NK-92 (cell line): ENCODE results near the gene OSGIN1.

Experiments used
- DNase-seq: peaks from one replicate; lab custom pipeline; 2025; ENCODE audit not compliant: unreplicated experiment; lab: John Stamatoyannopoulos, UW

The OSGIN1 gene

DNA sequence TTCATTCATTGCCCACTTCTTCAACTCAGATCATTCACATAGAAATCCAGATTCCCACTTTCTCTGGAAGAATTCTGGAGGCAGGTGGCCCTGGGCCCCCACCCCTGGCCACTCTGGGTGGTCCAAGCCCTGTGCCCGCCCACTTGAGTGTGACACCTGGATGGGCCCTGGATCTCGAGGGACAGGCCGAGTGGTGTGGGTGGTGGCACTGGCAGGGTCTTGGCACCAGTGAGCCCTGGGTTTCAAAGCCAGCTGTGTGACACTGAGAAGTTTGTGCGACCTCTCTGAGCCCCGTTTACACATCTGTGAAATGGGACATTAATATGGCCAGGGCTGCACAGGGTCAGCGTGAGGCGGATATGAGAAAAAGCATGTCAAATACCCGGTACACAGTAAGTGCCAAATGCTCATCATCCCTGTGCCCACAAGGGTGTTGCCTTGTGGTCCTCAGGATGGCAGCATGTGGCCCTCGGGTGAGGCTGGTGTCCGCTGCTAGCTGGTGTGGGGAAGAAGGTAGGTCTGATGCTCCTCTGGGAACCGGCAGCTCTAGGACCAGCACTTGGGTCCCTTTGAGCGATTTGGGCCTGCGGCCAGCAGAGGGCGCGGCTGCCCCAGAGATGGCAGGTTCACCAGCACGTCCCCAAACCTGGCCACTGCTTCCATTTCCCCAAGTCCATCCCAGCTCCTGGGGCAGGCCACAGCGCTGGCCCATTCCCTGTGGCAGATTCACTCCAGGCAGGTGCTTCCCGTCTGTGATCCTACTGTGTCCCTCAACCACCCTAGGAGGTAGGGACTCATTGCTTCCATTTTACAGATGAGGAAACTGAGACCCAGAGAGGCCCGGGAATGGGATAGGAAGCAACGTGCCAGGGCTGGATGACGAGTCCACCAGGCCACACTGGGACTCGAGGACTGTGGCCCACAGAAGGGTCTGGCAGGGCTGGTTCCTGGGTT is 3.6 kb downstream of the OSGIN1 start:
- DNase-seq = no peak

DNA sequence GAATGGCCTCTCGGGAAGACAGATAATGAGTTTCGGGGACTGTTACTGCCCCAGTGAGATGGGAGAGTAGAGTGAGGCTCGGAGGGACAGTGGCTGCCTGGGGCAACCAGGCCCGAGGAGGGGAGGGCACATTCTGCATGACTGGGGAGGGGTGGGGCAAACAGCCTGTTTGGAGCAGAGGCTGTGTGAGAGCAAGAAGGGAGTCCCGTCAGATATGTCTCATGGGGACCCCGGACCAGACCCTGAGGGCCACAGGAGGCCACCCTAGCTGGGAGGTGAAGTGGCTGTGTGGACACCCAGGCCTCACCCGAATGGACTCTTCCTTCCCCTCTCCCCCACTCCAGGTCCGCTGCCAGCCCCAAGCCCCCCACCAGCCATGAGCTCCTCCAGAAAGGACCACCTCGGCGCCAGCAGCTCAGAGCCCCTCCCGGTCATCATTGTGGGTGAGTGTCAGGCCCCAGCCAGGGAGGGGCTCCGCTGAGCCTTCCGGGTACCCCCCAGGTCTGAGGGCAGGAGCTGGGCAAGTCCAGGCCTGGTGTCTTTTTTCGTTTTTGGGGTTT is 4.3 kb downstream of the OSGIN1 start:
- no peak for DNase-seq

DNA sequence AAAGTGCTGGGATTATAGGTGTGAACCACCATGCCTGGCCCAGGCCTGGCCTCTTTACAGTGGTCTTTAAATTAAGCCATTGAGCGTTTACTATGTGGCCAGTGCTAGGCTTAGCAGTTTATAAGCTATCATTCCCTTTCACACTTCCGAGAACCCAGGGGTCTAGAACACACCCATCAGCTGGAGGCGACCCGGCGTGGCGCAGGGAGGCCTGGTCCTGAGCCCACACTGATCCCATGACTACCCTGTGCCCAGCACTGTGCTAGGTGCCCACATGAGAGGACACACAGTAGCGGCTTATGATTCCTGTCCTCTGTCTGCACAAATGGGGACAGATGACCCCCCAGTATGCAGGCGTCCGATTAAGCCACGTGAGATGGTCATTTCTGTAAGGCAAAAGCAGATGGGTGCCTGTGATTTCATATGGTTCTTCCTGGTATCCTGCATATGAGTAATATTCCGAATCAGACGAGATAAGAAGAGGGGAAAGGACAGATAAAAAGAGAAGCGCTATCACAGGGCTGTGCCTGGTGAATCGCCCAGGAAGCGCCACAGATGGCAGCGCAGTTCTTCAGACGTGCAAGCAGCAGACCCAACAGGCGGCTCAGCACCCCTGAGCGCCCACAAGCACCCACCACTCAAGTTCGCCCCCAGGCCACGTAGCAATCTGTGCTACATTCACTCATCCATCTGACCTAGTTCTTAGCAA is 5.3 kb downstream of the OSGIN1 start:
- no peak for DNase-seq

DNA sequence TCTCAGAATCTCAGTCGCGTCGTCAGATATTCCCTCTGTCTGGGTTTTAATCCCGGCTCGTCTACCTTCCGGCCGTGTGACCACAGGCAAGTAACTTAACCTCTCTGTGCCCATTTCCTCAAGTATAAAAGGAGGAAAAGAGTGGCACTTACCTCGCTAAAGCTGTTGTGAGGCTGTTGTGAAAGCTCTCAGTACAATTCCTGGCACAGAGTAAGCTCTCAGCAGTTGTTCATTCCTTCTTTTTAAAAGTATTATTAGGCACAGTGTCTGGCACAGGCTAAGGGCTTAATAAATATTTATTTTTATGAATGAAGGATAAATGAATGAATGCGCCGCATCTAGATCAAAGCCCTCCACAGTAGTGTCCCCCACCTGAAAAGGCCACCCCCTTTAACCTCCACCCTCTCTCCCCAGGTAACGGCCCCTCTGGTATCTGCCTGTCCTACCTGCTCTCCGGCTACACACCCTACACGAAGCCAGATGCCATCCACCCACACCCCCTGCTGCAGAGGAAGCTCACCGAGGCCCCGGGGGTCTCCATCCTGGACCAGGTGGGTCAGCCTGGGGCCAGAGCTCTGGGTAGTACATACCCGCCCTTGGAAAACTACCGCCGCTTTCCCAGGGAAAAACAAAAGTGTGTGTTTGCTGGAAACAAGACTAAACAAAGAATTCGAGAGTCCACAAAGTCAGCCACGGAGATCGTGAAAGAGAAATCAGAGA is 6.0 kb downstream of the OSGIN1 start:
- no peak for DNase-seq

DNA sequence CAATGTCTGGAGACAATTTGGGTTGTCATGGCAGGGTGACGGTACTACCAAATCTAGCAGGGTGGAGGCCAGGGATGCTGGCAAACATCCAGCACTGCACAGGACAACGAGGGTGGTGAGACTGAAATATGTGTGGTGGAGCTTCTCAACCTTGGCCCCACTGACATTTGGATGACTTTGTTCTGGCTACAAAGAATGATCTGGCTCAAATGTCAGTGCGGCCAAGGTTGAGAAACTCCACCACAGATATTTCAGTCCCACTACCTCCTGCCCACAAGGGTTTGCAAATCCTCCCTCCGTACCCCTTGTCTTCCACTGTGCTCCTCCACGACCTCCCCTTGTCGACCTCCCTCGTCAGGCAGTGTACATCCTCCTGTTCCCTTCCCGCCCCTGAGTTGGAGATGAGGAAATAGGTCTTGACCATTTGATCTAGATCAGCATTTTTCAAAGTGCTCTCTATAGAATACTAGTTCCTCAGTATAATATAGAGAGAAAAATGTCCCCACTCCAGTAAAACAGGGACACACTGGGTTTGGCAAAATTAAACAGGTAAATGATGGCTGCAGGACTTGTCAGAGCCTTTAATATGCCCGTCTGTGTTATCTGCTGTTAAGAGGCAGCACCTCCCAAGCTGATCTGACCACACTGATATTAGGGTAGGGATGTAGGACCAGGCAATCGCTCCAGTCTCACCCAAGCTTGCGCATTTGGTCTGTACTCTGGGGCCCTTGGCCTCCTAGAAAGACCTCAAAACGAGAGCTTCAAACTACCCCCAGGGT is 6.8 kb downstream of the OSGIN1 start:
- no peak for DNase-seq

DNA sequence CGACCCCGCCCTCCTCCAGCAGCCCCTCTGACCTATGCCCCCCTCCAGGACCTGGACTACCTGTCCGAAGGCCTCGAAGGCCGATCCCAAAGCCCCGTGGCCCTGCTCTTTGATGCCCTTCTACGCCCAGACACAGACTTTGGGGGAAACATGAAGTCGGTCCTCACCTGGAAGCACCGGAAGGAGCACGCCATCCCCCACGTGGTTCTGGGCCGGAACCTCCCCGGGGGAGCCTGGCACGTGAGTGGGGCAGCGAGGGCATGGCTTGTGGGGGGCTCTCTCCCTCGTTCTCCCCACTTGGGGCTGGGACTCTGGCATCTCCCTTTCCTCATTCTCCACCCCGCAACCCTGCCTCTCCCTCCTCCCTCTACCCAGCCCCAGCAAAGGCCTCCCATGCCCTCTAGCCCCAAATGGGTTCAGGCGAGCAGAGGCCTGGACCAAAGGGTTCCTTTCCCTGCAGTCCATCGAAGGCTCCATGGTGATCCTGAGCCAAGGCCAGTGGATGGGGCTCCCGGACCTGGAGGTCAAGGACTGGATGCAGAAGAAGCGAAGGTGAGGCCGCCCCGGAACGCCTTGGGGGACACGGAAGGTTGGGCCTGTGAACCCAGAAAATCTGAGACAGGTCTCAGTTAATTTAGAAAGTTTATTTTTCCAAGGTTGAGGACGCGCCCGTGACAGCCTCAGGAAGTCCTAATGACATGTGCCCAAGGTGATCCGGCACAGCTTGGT is 7.6 kb downstream of the OSGIN1 start:
- no peak for DNase-seq

DNA sequence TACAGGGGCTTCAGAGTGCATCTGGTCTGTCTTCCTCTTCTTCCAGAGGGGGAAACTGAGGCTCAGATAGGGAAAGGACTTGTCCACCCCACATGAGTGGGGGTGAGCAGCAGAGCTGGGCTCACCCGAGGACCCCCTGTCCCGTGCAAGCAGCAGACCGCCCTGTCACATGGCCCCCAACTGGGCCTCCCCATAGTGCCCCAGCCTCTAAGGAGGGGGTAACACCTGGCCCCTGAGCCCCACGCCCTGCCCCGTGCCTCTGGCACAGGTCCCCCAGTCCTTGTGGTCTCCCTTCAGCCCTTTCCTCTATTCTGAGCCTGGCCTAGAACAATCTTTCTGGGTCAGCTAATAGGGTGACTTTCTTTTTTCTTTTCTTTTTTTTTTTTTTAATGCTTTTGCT is 8.6 kb downstream of the OSGIN1 start:
- no peak for DNase-seq

DNA sequence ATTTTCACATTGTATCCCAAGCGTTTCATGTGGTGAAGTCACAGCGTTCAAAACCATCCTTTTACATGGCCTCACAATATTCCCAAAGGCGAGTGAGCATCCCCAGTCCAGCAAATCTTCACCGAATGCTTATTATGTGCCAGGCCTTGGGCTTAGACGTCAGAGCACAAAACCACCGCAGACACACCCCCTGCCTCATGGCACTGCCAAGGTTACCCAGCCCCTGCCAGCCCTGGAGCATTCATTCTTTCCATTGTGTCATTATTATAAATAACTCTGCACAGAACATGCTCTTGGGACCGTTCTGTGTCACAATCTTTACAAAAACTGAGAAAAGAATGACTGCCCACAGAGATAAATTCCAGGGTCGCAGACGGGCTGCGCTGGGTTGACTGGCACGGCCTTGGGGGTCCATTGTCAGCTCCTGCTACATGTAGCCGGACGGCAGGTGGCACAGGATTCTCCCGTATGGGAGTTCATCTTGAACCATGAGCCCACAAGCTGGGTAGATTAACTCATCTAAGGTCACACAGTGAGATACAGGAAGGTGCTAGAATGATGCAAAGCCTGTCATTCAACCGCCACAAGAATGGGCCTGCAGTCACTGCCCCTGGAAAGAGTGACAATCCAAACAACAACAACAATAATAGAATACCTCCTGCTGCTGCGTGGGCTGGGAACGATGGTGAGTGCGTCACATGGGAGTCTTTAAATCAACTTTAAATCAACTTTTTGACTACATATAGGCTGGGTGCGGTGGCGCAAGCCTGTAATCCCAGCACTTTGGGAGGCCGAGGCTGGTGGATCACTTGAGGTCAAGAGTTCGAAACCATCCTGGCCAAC is 10.5 kb downstream of the OSGIN1 start:
- no peak for DNase-seq

DNA sequence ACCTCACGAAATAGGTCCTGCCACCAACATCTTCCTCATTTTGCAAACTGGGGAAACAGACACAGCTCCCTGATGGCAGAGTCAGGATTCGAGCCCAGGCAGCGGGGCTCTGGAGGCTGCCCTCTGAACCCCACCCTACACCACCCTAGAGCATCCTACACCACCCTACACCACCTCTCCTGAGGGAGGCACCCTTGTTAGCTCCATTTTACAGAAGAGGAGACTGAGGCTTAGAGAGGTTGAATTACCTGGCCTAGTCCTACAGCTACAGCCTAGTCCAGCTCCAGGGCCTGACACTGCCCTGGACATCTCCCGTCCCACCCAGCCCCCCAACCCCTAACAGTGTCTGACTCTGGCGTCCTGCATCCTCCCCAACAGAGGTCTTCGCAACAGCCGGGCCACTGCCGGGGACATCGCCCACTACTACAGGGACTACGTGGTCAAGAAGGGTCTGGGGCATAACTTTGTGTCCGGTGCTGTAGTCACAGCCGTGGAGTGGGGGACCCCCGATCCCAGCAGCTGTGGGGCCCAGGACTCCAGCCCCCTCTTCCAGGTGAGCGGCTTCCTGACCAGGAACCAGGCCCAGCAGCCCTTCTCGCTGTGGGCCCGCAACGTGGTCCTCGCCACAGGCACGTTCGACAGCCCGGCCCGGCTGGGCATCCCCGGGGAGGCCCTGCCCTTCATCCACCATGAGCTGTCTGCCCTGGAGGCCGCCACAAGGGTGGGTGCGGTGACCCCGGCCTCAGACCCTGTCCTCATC is 11.8 kb downstream of the OSGIN1 start:
- DNase-seq = no peak

DNA sequence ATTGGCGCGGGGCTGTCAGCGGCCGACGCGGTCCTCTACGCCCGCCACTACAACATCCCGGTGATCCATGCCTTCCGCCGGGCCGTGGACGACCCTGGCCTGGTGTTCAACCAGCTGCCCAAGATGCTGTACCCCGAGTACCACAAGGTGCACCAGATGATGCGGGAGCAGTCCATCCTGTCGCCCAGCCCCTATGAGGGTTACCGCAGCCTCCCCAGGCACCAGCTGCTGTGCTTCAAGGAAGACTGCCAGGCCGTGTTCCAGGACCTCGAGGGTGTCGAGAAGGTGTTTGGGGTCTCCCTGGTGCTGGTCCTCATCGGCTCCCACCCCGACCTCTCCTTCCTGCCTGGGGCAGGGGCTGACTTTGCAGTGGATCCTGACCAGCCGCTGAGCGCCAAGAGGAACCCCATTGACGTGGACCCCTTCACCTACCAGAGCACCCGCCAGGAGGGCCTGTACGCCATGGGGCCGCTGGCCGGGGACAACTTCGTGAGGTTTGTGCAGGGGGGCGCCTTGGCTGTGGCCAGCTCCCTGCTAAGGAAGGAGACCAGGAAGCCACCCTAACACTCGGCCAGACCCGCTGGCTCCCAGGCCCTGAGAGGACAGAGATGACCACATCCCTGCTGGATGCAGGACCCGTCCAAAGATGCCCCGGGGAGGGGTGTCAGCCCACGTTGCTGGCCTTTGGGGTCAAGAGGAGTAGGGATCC is 12.6 kb downstream of the OSGIN1 start:
- no peak for DNase-seq

DNA sequence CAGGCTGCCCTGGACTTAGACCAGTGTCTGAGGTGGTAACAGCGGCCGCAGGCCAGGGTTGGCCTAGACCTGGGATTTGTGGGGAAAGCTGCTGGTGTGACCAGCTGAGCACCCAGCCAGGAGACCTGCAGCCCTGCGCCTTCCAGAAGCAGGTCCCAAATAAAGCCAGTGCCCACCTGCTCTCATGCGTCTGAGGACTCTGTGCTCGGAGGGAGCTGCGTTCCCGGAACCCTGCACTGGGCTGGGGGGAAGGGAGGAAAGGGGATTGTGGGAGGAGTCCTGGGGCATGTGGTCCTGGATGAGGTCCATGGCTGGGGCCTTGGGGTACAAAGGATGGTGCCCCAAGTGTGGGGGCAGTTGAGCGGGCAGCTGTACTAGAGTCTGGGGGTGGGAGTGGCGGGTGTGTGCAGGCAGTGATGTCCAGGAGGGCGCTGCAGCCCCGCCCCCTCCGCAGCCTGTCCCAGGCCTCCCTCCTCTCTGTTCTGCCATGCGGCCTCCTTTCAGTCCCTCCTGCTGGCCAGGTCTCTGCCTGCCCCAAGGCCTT is 13.2 kb downstream of the OSGIN1 start:
- no peak for DNase-seq

DNA sequence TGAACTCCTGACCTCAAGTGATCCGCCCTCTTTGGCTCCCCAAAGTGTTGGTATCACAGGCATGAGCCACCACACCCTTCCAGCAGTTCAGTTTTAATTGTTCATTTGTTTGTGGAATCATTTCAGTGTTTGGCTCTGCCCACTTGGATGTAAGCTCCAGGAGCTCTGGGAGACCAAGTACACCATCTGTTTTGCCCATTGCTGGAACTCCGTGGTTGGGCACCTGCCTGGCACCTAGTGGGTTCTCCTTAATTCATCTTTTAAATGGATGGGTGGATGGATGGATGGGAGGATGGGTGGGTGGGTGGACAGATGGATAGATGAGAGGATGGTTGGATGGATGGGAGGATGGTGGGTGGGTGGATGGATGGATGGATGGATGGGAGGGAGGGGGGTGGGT is 14.1 kb downstream of the OSGIN1 start:
- DNase-seq = no peak

DNA sequence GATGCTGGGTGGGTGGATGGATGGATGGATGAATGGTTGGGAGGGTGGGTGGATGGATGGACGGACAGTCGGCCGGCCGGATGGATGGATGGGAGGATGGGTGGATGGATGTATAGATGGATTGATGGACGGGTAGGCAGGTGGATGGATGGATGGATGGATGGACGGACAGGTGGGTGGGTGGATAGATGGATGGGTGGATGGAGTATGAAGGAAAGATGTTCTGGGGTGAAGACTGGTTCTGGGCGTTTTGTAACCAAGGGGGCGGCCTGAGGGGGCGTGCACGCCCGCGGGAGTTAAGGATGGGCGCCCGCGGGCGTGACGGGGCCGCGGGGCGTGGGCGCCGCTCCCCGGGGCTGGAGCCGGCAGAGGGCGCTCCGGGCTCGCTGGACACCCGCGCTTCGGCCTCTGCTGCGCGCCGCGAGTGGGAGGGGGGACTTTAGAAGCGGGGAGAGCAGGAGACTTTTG is 14.8 kb downstream of the OSGIN1 start, which contains the start of gene NECAB2:
NECAB2 (plus strand) TSS at position 407 of the 468 bp plus-strand sequence. CDS start 405 bp downstream, outside the sequence.
- DNase-seq = no peak

DNA sequence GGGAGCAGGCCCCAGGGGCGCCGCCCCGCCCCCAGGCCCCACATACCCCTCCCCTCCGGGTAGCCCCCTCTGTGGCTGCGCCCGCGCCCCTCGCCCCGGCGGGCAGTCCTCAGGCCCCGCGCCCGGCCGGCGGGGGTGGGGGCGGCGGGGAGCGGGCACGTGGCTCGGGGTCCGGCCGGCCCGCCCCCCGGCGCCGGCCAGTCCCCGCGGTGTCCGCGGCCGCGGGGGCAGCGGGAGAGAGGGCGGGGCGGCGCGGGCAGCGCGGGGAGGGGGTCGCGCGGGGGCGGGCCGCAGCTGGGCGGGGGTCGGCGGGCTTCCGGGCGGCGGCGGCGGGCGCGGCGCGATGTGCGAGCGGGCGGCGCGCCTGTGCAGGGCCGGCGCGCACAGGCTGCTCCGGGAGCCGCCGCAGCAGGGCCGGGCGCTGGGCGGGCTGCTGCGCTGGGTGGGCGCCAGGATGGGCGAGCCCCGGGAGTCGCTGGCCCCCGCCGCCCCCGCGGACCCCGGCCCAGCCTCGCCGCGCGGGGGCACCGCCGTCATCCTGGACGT is 15.3 kb downstream of the OSGIN1 start:
- DNase-seq = no peak

DNA sequence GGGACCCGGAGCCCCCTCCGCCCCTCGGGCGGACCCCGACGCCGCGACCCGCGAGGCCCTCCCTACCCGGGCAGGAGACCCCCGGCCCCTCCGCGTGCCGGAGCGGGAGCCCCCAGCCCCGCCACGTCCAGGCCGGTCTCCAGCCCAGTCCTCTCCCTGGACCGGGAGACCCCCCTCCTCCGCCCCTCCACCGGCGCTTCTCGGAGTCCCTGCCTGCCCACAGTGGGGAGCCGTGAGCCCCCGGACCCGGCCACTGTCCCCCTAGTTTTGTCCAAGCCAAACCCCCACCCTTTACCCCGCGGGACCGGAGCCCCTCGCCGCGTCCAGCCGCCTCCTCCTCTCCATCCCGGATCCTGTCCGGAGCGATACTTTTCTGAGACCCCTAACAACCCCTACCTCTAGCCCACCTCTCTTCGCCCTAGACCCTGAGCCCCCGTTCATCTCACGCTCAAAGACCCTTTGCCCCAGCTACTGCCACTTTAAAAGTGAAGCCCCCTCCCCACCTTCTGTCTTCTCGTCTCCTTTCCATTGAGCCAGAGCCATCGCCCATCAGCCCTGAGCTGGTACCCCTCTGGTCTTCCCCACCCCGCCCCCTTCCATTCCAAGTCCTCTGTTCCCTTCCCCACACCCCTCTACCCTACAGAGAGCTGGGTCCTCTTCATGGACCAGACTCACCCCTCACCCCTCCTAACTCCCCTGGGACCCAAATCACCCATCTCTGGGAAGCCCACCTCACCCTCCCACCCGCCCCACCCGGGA is 16.0 kb downstream of the OSGIN1 start:
- no peak for DNase-seq

DNA sequence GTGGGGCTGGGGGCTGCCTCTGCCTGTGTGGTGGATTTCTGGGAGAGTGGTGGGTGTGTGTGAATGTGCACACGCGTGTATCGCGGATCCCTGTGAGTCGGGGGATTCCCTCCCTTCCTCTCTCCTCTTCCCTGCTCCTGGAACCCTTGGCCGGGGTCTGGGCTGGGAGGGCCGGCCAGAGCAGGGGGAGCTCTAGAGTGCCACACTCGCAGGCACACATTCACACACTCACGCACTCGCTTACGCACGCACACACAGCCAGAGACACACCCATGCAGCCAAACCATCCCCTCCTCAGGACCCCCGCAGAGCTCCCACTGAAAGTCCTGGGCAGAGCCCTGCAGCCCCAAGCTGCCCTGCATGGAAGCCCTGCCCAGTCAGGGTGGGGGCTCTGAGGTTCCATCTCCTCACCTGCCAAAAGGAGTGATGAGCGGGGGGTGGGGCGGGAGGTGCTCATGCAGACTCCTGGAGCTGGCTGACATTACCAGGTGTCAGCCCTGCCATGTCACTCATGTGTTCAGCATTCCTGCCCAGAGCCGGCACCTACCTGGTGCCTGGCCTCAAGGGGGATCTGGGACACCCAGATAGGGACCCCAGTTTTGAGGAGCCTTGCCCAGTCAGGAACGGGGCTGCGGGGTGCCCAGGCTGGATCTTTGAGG is 16.9 kb downstream of the OSGIN1 start:
- DNase-seq = no peak
